NCI-H2196 treated with DMSO at 0.1 percent for 48 hours (cell line): Measurements from ENCODE around the gene PLEKHA1.

Experiments
- DNase-seq: peaks from one replicate; lab custom pipeline; 2025; ENCODE audit not compliant: unreplicated experiment; lab: John Stamatoyannopoulos, UW

Gene PLEKHA1

GRCh38 chr10:122346326-122346950 lies 28.1 kb upstream of the PLEKHA1 start:
- no peak for DNase-seq

GRCh38 chr10:122347170-122347841 lies 27.2 kb upstream of the PLEKHA1 start:
- DNase-seq: no peak

GRCh38 chr10:122348512-122348911 lies 26.0 kb upstream of the PLEKHA1 start:
- DNase-seq: no peak

- DNase-seq: no peak
Measured at GRCh38 chr10:122348935-122349361, 25.6 kb upstream of the PLEKHA1 start.

- no peak for DNase-seq
Measured at GRCh38 chr10:122349758-122350369, 24.6 kb upstream of the PLEKHA1 start.

GRCh38 chr10:122350893-122351292 lies 23.6 kb upstream of the PLEKHA1 start:
- no peak for DNase-seq

GRCh38 chr10:122352817-122353525 lies 21.5 kb upstream of the PLEKHA1 start:
- DNase-seq: no peak

- DNase-seq: no peak
Measured at GRCh38 chr10:122354383-122354782, 20.1 kb upstream of the PLEKHA1 start.

GRCh38 chr10:122357685-122358084 lies 16.8 kb upstream of the PLEKHA1 start:
- no peak for DNase-seq

GRCh38 chr10:122359621-122360020 lies 14.9 kb upstream of the PLEKHA1 start:
- no peak for DNase-seq

- DNase-seq: no peak
Measured at GRCh38 chr10:122361046-122361445, 13.5 kb upstream of the PLEKHA1 start.

- DNase-seq: no peak
Measured at GRCh38 chr10:122362031-122362592, 12.4 kb upstream of the PLEKHA1 start.

GRCh38 chr10:122362621-122363020 lies 11.9 kb upstream of the PLEKHA1 start:
- DNase-seq: no peak

- no peak for DNase-seq
Measured at GRCh38 chr10:122363311-122363710, 11.2 kb upstream of the PLEKHA1 start.

GRCh38 chr10:122363722-122364463 lies 10.6 kb upstream of the PLEKHA1 start:
- no peak for DNase-seq

- DNase-seq: no peak
Measured at GRCh38 chr10:122368502-122369254, 5.8 kb upstream of the PLEKHA1 start.

GRCh38 chr10:122373108-122373507 lies 1.4 kb upstream of the PLEKHA1 start:
- DNase-seq: no peak

- DNase-seq: no peak
Measured at GRCh38 chr10:122373721-122374120, 787 bp upstream of the PLEKHA1 start.

- no peak for DNase-seq
Measured at GRCh38 chr10:122374859-122375678, 561 bp downstream of the PLEKHA1 start.
